K562 (cell line): Measurements from ENCODE around the gene KIF1A. TPM values are rescaled to one million over a fixed set of nuclear protein-coding genes. Genes with fewer than 3 reads are reported as not detected.

Experiments used
- ATAC-seq: fragments of 200-7000 bp; cut with Tn5 transposase; 3 replicates; pipeline ENCODE4 v1.9.1; 2020; ENCODE audit warnings: moderate library complexity
- BruUV-seq: library from RNA; stranded (reverse); fragments of 400-500 nt; replicated peaks from 2 replicates; lab custom pipeline; 2021; lab: Mats Ljungman, UMichigan
- CTCF ChIA-PET: fragments of 300-600 bp; formaldehyde crosslinking; extraction: SDS; loops from one replicate; lab custom pipeline; 2021; ENCODE audit warnings: low intra/inter-chr PET ratio; lab: Yijun Ruan, JAX
- POLR2A ChIA-PET: fragments of 300-600, 350-650 bp; sonication (Branson Sonifier 250); formaldehyde crosslinking; extraction: SDS; loops from one replicate; lab custom pipeline; 2021; ENCODE audit warnings: antibody characterized with exemption, inconsistent platforms; lab: Yijun Ruan, JAX
- DNase-seq, 4 experiments: peaks; one replicate each; pipeline versions ENCODE4 v3.0.0 to v3.0.0-alpha.2; 2011 to 2018; ENCODE audit warnings: low spot score in 3 of 4, mixed read lengths in 3 of 4; ENCODE audit errors: extremely low read depth in 1 of 4
- FAIRE-seq: peaks from 2 replicates; lab custom pipeline; 2011; peaks lifted over from hg19 to GRCh38; lab: Jason Lieb, UNC
- H2AFZ ChIP-seq: 2 replicates; pipeline ENCODE4 v1.6.0; 2011; ENCODE audit warnings: low read depth, low read length, control low read depth, inconsistent platforms
- H3K27ac ChIP-seq: fragments of 200-600 bp; 3 replicates; pipeline ENCODE4 v1.8.0; 2011; ENCODE audit warnings: low read depth, mild to moderate bottlenecking, control low read depth, inconsistent platforms, low read length, moderate library complexity, mixed read lengths; ENCODE audit errors: extremely low read depth
- H3K27me3 ChIP-seq, 2 experiments: fragments of 300-600 bp in 1 of 2; 2 replicates in 1 of 2; 3 replicates in 1 of 2; pipeline versions ENCODE4 v1.6.0 to v1.8.0; 2011; ENCODE audit warnings: inconsistent platforms in 2 of 2, low read length in 2 of 2, mild to moderate bottlenecking in 1 of 2, mixed read lengths in 1 of 2, moderate library complexity in 1 of 2; ENCODE audit not compliant: control insufficient read depth in 2 of 2, insufficient read depth in 2 of 2
- H3K36me3 ChIP-seq: fragments of 300-600 bp; 3 replicates; pipeline ENCODE4 v1.8.0; 2011; ENCODE audit warnings: mild to moderate bottlenecking, low read length, inconsistent platforms; ENCODE audit not compliant: control insufficient read depth, insufficient read depth
- H3K4me1 ChIP-seq, 2 experiments: fragments of 200-600 bp in 1 of 2; replicated peaks in 1 of 2; 2 replicates in 1 of 2; 3 replicates in 1 of 2; pipeline versions ENCODE4 v1.5.1 to v1.8.0; 2011; ENCODE audit warnings: inconsistent platforms in 2 of 2, low read length in 2 of 2, mild to moderate bottlenecking in 1 of 2, mixed read lengths in 1 of 2, moderate library complexity in 1 of 2; ENCODE audit not compliant: control insufficient read depth in 2 of 2, insufficient read depth in 2 of 2
- H3K4me2 ChIP-seq: 2 replicates; pipeline ENCODE4 v1.6.1; 2011; ENCODE audit warnings: low read length, control low read depth, inconsistent platforms, mixed read lengths; ENCODE audit not compliant: insufficient read depth
- H3K4me3 ChIP-seq: fragments of 200-600 bp; sonication (generic), shearing (Covaris generic); 2 replicates; pipeline ENCODE4 v1.5.1; 2016; ENCODE audit warnings: control low read depth, inconsistent platforms
- H3K79me2 ChIP-seq: fragments of 200-600 bp; 3 replicates; pipeline ENCODE4 v1.8.0; 2011; ENCODE audit warnings: low read length, inconsistent platforms; ENCODE audit not compliant: control insufficient read depth, insufficient read depth
- H3K9ac ChIP-seq, 2 experiments: 2 replicates each; pipeline versions ENCODE4 v1.6.0 to v1.6.1; 2011; ENCODE audit warnings: low read depth in 2 of 2, low read length in 2 of 2, control low read depth in 1 of 2, inconsistent platforms in 1 of 2, mild to moderate bottlenecking in 1 of 2, mixed read lengths in 1 of 2; ENCODE audit not compliant: insufficient read depth in 1 of 2
- H3K9me1 ChIP-seq: one replicate; pipeline ENCODE4 v1.6.0; 2011; ENCODE audit warnings: inconsistent platforms, mild to moderate bottlenecking, low read length, moderate library complexity; ENCODE audit not compliant: control insufficient read depth, insufficient read depth
- H3K9me3 ChIP-seq: replicated peaks from 2 replicates; pipeline ENCODE4 v1.5.1; 2011; ENCODE audit warnings: low read depth, low read length, inconsistent platforms; ENCODE audit not compliant: control insufficient read depth, insufficient read depth
- H4K20me1 ChIP-seq: replicated peaks from 2 replicates; pipeline ENCODE4 v1.6.1; 2011; ENCODE audit warnings: low read length, inconsistent platforms, mixed read lengths; ENCODE audit not compliant: control insufficient read depth, insufficient read depth
- CTBP1 ChIP-seq: fragments of 450-650 bp; IDR thresholded peaks from 2 replicates; pipeline ENCODE4 v1.6.1; 2016; ENCODE audit warnings: borderline replicate concordance
- GTF2A2 ChIP-seq: IDR thresholded peaks from 2 replicates; pipeline ENCODE4 v1.6.1; 2016; ENCODE audit warnings: mild to moderate bottlenecking, missing genetic modification characterization, missing compliant biosample characterization
- KDM2B ChIP-seq: fragments of 250-450 bp; sonication (Bioruptor Pico); IDR thresholded peaks from 2 replicates; pipeline ENCODE4 v1.8.0; 2021; ENCODE audit warnings: mild to moderate bottlenecking, moderate library complexity
- PREB ChIP-seq: sonication (generic); formaldehyde crosslinking; IDR thresholded peaks from 2 replicates; pipeline ENCODE4 v1.8.1; 2023; ENCODE audit warnings: mild to moderate bottlenecking, missing genetic modification reagents
- PTRF ChIP-seq: fragments of 450-650 bp; IDR thresholded peaks from 2 replicates; pipeline ENCODE4 v1.6.1; 2016; ENCODE audit warnings: mild to moderate bottlenecking, missing genetic modification characterization, missing compliant biosample characterization
- ZBTB8A ChIP-seq: fragments of 450-650 bp; IDR thresholded peaks from 2 replicates; pipeline ENCODE4 v1.6.1; 2018; ENCODE audit warnings: mild to moderate bottlenecking, moderate library complexity; ENCODE audit not compliant: partially characterized antibody
- ZNF212 ChIP-seq: fragments of 450-650 bp; formaldehyde crosslinking; IDR thresholded peaks from 2 replicates; pipeline ENCODE4 v1.4.0; 2020; ENCODE audit warnings: mild to moderate bottlenecking
- WGBS: fragments of 100-300 bp; shearing (Covaris generic); methylation state at CpG from one replicate; pipeline ENCODE4 v1.1.6; 2016; ENCODE audit warnings: low coverage, mixed read lengths; ENCODE audit not compliant: insufficient coverage; ENCODE audit errors: missing lambda C conversion rate; 5-methylcytosine and 5-hydroxymethylcytosine counted together
- in situ Hi-C: fragments of 300-500 bp; cut with MboI; formaldehyde crosslinking; loops from 4 replicates; pipeline ENCODE4 v1.15.0; 2018; ENCODE audit warnings: inconsistent platforms, mixed read lengths
- intact Hi-C: fragments of 100-400 bp; cut with micrococcal nuclease; formaldehyde crosslinking; loops from 2 replicates; pipeline ENCODE4 v1.14.2; 2022
- polyA plus RNA-seq, 8 experiments: library from polyadenylated mRNA; depleted of rRNA in 4 of 8; stranded (reverse) in 5 of 8; unstranded in 3 of 8; fragments of >200 nt; fragmentation: Nextera tagmentation in 2 of 8; fragmentation: Illumina TruSeq in 1 of 8; extraction: Ambion mirVana in 2 of 8; extraction: Trizol in 1 of 8; gene quantifications; 2 replicates each; pipeline versions ENCODE4 v1.2.1 to v1.2.3, GENCODE V29; 2011 to 2014; ENCODE audit warnings: inconsistent platforms in 1 of 8, missing spikeins in 1 of 8
- total RNA-seq, 7 experiments: library from RNA; depleted of rRNA in 6 of 7; stranded (reverse); fragments of >200 nt in 6 of 7; fragmentation: Illumina TruSeq in 2 of 7; extraction: Trizol in 2 of 7; gene quantifications; 2 replicates each; pipeline versions ENCODE4 v1.2.1 to v1.2.3, GENCODE V29; 2011 to 2021; ENCODE audit warnings: low replicate concordance in 1 of 7
- TF ChIP-seq, protein P1 (sequence below): IDR thresholded peaks from 2 replicates; pipeline ENCODE4 v1.6.1; 2016; ENCODE audit warnings: missing genetic modification characterization, missing compliant biosample characterization

KIF1A gene
- total and polyA plus RNA-seq, 9 of the 15 experiments (the other 6 are each of a cell fraction or from before 2014, with no cell fraction given) = 0.07 to 1.4 (median 0.45) TPM; not detected in 2

DNA sequence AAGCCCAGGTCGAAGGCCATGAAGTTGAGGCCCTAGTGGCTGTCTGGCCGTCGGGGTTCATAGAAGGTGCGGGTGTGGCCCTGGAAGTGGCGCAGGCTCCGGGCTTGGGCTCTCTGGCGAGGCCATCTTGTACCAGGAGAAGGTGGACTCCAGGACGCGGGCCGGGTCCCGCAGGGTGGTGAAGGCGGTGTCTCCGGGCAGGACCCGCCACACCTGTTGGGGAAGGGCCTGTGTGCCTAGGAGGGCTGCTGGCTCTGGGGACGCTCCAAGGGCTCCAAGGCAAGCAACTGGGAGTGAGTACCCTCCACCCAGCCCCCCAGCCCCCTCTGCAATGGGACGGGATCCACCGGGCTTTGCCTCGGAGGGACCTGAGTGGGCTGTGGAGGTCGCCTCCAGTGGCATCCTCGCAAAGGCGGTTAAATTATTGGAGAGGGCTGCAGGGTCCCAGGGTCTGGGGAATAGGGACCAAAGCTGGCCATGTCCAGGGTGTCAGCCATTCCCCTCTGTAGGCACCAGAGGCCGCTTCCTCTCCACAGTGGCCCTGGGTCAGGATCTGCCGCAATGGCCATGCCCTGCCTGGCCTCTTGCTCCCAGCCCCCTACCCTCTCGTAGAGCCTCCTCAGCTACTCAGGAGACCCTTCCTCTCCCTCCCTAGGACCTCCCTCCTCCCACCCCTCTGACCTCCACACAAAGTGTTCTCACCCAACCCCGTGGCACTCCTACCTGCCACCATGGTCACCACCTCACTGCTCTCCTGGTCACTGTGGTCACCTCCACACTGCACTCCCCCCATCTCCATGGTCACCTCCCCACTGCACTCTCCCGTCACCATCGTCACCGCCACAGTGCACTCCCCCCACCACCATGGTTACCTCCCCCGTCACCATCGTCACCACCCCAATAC lies 118.0 kb downstream of the KIF1A start:
- Histone ChIP-seq H4K20me1 (no peaks in the 10 kb centered on the region), H3K9me3 (no peaks in the 10 kb centered on the region), H3K79me2 (no peaks in the 10 kb centered on the region), H3K36me3 (no peaks in the 10 kb centered on the region), H3K4me1 (no peaks in the 10 kb centered on the region), H3K27ac (no peak overlapping the region), H3K9me1 (no peaks in the 10 kb centered on the region), H2AFZ (no peak overlapping the region), H3K4me2 (no peak overlapping the region), H3K9ac (no peak overlapping the region; a peak in 1 of 4 replicates), H3K27me3 (peaks cover 0 to 41% of the 10 kb centered on the region in 2 experiments; a peak in 3 of 5 replicates), H3K4me3 (no peak overlapping the region)
- DNase-seq (no peak), ATAC-seq (no peak), FAIRE-seq (no peak)
- CTCF ChIA-PET = no interaction called here
- 15% methylated on average over 10 of the region's 30 CpGs for WGBS
- no peak for TF ChIP-seq PTRF
- TF ChIP-seq, protein P1, sequence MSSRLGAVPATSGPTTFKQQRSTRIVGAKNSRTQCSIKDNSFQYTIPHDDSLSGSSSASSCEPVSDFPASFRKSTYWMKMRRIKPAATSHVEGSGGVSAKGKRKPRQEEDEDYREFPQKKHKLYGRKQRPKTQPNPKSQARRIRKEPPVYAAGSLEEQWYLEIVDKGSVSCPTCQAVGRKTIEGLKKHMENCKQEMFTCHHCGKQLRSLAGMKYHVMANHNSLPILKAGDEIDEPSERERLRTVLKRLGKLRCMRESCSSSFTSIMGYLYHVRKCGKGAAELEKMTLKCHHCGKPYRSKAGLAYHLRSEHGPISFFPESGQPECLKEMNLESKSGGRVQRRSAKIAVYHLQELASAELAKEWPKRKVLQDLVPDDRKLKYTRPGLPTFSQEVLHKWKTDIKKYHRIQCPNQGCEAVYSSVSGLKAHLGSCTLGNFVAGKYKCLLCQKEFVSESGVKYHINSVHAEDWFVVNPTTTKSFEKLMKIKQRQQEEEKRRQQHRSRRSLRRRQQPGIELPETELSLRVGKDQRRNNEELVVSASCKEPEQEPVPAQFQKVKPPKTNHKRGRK (tag) = no peak
- no peak for TF ChIP-seq ZNF212 (CRISPR knock-in tag)
- TF ChIP-seq GTF2A2 (tag) = no peak
- no peak for TF ChIP-seq CTBP1
- no peak for TF ChIP-seq PREB
- TF ChIP-seq ZBTB8A = no peak
- TF ChIP-seq KDM2B (CRISPR knock-in tag) = no peak
- intact Hi-C loops = loop anchor here (10.0 kb wide), 1 partner anchor 187 kb away; no protein-coding TSS in a partner anchor
- in situ Hi-C loops = no loop called here
- POLR2A ChIA-PET = no interaction called here
- no TSS peak for BruUV-seq
